Measurements from ENCODE around the gene AAK1.
A peak's percentile ranks its signal among the peaks of the same experiment; 100 is the strongest.
"Not testable (repeated sequence)": the region's sequence is repeated elsewhere in the genome, so short reads cannot be mapped to it uniquely, and the experiment has no call there.

Gene AAK1

GRCh38 chr2:69567157-69567908 lies 76.2 kb downstream of the AAK1 start:
- DNase-seq = no peak

GRCh38 chr2:69566669-69567068 lies 76.9 kb downstream of the AAK1 start:
- DNase-seq = no peak

- DNase-seq = peak in 1 of 2 experiments; percentile 45
These were observed 78.1 kb downstream of the AAK1 start for GRCh38 chr2:69565431-69565839.

GRCh38 chr2:69564604-69565003 lies 78.9 kb downstream of the AAK1 start:
- DNase-seq = no peak

GRCh38 chr2:69563021-69563420 lies 80.5 kb downstream of the AAK1 start:
- DNase-seq = no peak

GRCh38 chr2:69561101-69561500 lies 82.4 kb downstream of the AAK1 start:
- DNase-seq = no peak

- DNase-seq = no peak
These were observed 83.4 kb downstream of the AAK1 start for GRCh38 chr2:69560147-69560482.

GRCh38 chr2:69559442-69560146 lies 83.9 kb downstream of the AAK1 start:
- DNase-seq = peak in 1 of 2 experiments; percentile 24

GRCh38 chr2:69556008-69556407 lies 87.5 kb downstream of the AAK1 start:
- no peak for DNase-seq

- DNase-seq = no peak
These were observed 88.6 kb downstream of the AAK1 start for GRCh38 chr2:69554981-69555380.

- no peak for DNase-seq
These were observed 89.0 kb downstream of the AAK1 start for GRCh38 chr2:69554568-69554967.

- no peak for DNase-seq
These were observed 89.5 kb downstream of the AAK1 start for GRCh38 chr2:69553991-69554390.

- not testable (repeated sequence) for DNase-seq
These were observed 93.0 kb downstream of the AAK1 start for GRCh38 chr2:69550511-69550910.

GRCh38 chr2:69549421-69549820 lies 94.1 kb downstream of the AAK1 start:
- no peak for DNase-seq

- no peak for DNase-seq
These were observed 95.4 kb downstream of the AAK1 start for GRCh38 chr2:69547984-69548715.

GRCh38 chr2:69546646-69547045 lies 96.9 kb downstream of the AAK1 start:
- DNase-seq = no peak

GRCh38 chr2:69545477-69545932 lies 98.0 kb downstream of the AAK1 start:
- DNase-seq = no peak

GRCh38 chr2:69544951-69545350 lies 98.6 kb downstream of the AAK1 start:
- no peak for DNase-seq

- DNase-seq = no peak
These were observed 104.0 kb downstream of the AAK1 start for GRCh38 chr2:69539549-69539908.

GRCh38 chr2:69538872-69539548 lies 104.5 kb downstream of the AAK1 start:
- DNase-seq = no peak

GRCh38 chr2:69538249-69538648 lies 105.3 kb downstream of the AAK1 start:
- no peak for DNase-seq

GRCh38 chr2:69535817-69536241 lies 107.7 kb downstream of the AAK1 start:
- no peak for DNase-seq

- no peak for DNase-seq
These were observed 112.4 kb downstream of the AAK1 start for GRCh38 chr2:69531186-69531585.
